AG10803 (cell line): Measurements from ENCODE around the gene HTR3E.
A peak's percentile ranks its signal among the peaks of the same experiment; 100 is the strongest.

ENCODE experiments used
- DNase-seq: peaks from one replicate; pipeline ENCODE4 v3.0.0; 2010; ENCODE audit warnings: low read depth
- H3K4me3 ChIP-seq: 2 replicates; pipeline ENCODE4 v1.5.1; 2011; ENCODE audit warnings: mild to moderate bottlenecking, low read length, control low read depth
- CTCF ChIP-seq: conservative IDR thresholded peaks from 2 replicates; pipeline ENCODE4 v1.5.1; 2011; ENCODE audit warnings: mild to moderate bottlenecking, low read length, control low read depth, inconsistent platforms

HTR3E gene

GRCh38 chr3:184134746-184135148 lies 37.9 kb downstream of the HTR3E start:
- H3K4me3 ChIP-seq = peak overlapping the region; percentile 97
- no peak for DNase-seq
- no peak for TF ChIP-seq CTCF

- peak within 1 kb of the TSS; percentile 97 for H3K4me3 ChIP-seq
- DNase-seq = peak; percentile 94
- peak; percentile 34 for TF ChIP-seq CTCF
Observed at GRCh38 chr3:184135149-184135910, 38.5 kb downstream of the HTR3E start, which contains the start of gene EIF2B5. Gene EIF2B5, plus strand, starts transcription at chr3:184135358. Its CDS starts 28 bp downstream, at chr3:184135386.

- peak overlapping the region; percentile 97 for H3K4me3 ChIP-seq
- TF ChIP-seq CTCF = no peak
- no peak for DNase-seq
Observed at GRCh38 chr3:184135911-184136260, 39.0 kb downstream of the HTR3E start.

GRCh38 chr3:184140436-184140835 lies 43.6 kb downstream of the HTR3E start:
- TF ChIP-seq CTCF = no peak
- no peak for DNase-seq
- H3K4me3 ChIP-seq = no peak overlapping the region

GRCh38 chr3:184142199-184142598 lies 45.3 kb downstream of the HTR3E start:
- H3K4me3 ChIP-seq = no peak overlapping the region
- no peak for DNase-seq
- TF ChIP-seq CTCF = no peak

- no peak overlapping the region for H3K4me3 ChIP-seq
- DNase-seq = no peak
- TF ChIP-seq CTCF = no peak
Observed at GRCh38 chr3:184143327-184143726, 46.5 kb downstream of the HTR3E start.

- DNase-seq = no peak
- H3K4me3 ChIP-seq = no peak overlapping the region
- TF ChIP-seq CTCF = no peak
Observed at GRCh38 chr3:184144505-184144904, 47.6 kb downstream of the HTR3E start.
